Umbilical cord (tissue), 1 donor: ENCODE measurements around the gene R3HDM4. TPM values are rescaled to one million over a fixed set of nuclear protein-coding genes. Genes with fewer than 3 reads are reported as not detected.

Experiments used
- total RNA-seq: library from RNA; depleted of rRNA; stranded (reverse); fragments of >200 nt; gene quantifications from one replicate; pipeline ENCODE4 v1.2.3, GENCODE V29; 2014; ENCODE audit warnings: low replicate concordance; ENCODE audit not compliant: insufficient read depth

The R3HDM4 gene
- total RNA-seq, 1 donor from 2014 or later = 44.3 TPM

Other genes starting within 250 kb of the R3HDM4 start
- gene FSTL3, start 236.8 kb downstream of the R3HDM4 start, total RNA-seq = 326 TPM
- not detected for gene PRSS57, start 217.8 kb downstream of the R3HDM4 start, total RNA-seq
- 30.6 TPM for gene PALM, start 204.3 kb downstream of the R3HDM4 start, total RNA-seq
- gene MISP, start 162.1 kb downstream of the R3HDM4 start, total RNA-seq = 5.8 TPM
- gene PTBP1, start 115.8 kb downstream of the R3HDM4 start, total RNA-seq = 82.8 TPM
- not detected for gene PLPPR3, start 91.3 kb downstream of the R3HDM4 start, total RNA-seq
- not detected for gene AZU1, start 85.4 kb downstream of the R3HDM4 start, total RNA-seq
- not detected for gene PRTN3, start 72.2 kb downstream of the R3HDM4 start, total RNA-seq
- not detected for gene ELANE, start 60.9 kb downstream of the R3HDM4 start, total RNA-seq
- gene CFD, start 53.6 kb downstream of the R3HDM4 start, total RNA-seq = 35.2 TPM
- gene MED16, start 20.0 kb downstream of the R3HDM4 start, total RNA-seq = 36.1 TPM
- gene RNU6-9, start 19.7 kb downstream of the R3HDM4 start, total RNA-seq = not detected
- gene KISS1R, start 4.1 kb upstream of the R3HDM4 start, total RNA-seq = not detected
- 37.1 TPM for gene ARID3A, start 12.8 kb upstream of the R3HDM4 start, total RNA-seq
- 67.9 TPM for gene WDR18, start 71.1 kb upstream of the R3HDM4 start, total RNA-seq
- gene GRIN3B, start 87.2 kb upstream of the R3HDM4 start, total RNA-seq = not detected
- gene TMEM259, start 107.9 kb upstream of the R3HDM4 start, total RNA-seq = 54.4 TPM
- gene RNU6-2, start 108.3 kb upstream of the R3HDM4 start, total RNA-seq = not detected
- 120 TPM for gene CNN2, start 113.4 kb upstream of the R3HDM4 start, total RNA-seq
- gene ABCA7, start 126.9 kb upstream of the R3HDM4 start, total RNA-seq = 2.2 TPM
- gene ARHGAP45, start 153.9 kb upstream of the R3HDM4 start, total RNA-seq = 15.6 TPM
- 42.6 TPM for gene POLR2E, start 182.2 kb upstream of the R3HDM4 start, total RNA-seq
- 169 TPM for gene GPX4, start 190.8 kb upstream of the R3HDM4 start, total RNA-seq